ENCODE data around the gene LGI2.
"Not testable (repeated sequence)": the region's sequence is repeated elsewhere in the genome, so short reads cannot be mapped to it uniquely, and the experiment has no call there.

LGI2 gene

DNA sequence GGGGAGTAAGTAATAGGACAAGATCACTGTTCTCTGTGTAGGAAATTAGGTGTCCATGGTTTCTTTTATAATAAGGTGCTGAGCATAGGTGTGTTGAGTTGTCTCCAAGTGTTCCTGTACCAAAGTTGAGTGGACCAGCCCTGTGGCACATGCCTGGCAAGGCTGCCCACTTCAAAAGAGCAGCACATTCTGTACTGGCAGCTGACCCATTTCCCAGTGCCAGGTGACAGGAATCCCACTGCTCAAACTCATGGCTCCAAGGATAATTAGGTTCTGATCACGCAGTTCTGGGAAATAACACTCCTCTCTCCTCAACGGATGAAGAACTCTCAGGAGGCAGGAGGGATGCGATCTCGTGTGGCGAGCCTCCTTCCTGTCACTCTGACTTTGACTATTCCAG lies 12.8 kb upstream of the LGI2 start:
- DNase-seq: no peak

GRCh38 chr4:25033526-25033925 lies 2.8 kb upstream of the LGI2 start:
- DNase-seq: no peak

DNA sequence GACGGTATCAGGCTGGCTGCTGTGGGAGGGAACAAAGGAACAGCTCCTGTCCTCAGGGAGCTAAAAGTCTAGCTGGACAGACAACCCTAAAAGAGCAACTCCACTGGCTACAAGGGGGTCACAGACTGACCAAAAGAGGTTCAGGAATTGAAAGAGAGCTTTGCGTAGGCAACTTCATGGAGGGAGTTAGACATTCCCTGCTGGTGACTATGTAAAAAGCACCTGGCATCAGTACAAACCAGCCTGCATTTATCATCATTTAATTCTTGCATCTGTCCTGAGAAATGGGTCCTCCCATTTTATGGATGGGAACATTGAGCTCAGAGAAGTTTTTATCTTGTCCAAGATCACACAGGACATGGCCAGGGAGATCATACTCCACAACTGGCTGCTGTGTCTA lies 1.4 kb upstream of the LGI2 start:
- DNase-seq: no peak

DNA sequence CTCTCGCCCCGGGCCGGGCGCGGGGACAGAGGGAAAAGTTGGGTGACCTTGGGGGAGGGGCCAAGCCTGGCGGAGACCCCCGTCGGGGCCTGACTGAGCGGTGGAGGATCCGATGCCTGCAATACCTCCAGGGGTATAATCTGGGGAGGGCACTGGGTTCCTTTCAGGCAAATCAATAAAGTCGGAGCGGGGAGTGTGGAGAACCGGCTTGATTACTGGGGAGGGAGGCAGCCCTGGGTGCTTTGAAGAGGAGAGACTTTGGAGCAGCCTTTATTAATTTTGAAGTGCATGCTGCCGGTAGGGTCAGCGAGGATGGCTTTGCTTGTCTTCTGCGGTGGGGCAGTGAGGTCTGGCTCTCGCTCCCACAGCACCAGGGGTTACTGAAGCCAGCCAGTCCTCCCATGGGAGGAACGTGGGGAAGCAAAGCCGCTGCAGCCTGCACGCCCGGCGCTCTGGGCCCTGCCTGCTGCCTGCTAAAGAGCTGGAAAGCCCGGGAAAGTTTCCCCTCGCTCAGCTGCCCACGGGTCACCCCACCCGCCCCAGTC lies 403 bp upstream of the LGI2 start:
- peak; percentile 60 for DNase-seq

DNA sequence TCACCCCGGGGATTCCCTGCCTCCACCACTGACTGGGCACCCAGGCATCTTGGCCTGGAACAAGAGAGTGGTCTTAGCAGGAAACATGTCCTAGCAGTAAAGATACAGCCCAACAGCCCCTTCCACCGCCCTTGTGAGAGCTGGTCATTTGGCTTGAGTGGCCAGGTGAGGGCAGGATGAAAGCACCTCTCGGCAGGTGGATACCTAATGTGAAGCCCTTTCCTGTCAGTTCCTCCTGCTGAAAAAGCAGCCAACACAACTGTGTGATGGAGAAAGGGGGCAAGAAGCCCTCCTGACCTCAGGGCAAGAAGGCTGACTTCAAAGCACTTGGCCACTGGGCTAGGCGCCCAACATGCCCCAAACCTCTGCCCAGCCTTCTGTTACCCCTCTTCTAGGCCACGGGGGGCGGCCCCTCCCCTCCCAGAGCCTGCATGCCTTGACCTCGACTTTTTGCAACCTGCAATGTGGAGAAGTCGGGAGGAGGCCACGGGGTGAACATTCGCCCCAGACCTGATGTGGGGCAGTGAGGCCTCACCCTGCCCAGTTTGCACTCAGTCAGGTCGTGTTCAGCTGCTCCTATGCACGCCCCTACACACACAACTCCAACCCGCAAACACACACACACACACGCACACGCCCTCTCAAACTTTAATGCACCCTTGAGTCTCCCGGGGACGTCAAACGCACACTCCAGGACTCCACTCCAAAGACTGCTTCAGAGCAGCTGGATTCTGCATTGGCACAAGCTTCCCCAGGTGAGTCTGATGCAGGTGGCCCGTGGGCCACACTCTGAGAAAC lies 1.1 kb downstream of the LGI2 start:
- no peak for DNase-seq

DNA sequence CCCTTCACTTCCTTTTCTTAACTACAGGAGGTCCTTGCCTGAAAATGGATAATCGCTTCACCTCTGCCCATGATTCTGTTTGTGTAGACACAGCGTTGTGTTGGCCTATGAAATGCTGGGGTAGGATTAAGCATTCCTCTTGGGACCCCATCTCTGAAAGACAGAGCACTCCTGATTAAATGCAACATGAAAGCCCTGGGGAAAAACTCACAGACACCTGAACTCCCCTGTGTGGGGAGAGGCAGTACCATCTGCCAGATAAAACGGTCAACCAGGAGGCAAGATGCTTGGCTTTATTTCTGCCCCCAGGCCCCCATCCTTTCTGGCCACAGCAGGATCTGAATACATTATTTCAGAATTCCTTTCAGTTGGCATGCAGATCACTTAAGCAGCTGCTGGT lies 1.9 kb downstream of the LGI2 start:
- no peak for DNase-seq

GRCh38 chr4:25022766-25023165 lies 8.0 kb downstream of the LGI2 start:
- DNase-seq: no peak

DNA sequence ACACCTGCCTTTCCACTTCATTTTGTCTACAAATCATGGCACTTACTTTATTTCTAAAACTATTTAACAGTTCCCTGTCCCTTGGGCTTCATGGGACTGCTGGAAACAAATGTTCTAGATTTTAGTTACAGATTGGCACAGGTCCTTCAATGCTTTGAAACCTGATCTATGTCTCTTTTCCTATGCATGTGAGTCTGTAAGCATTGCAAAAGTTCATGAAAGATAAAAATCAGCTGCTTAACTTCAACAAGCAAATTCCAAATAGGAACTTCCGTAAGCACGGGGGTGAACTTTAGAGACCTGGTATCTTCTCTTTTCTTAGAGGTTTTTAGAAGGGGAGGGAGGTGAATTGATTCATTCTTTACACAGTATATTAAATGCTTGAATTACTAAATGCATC lies 9.5 kb downstream of the LGI2 start:
- no peak for DNase-seq

- DNase-seq: no peak
These were observed 10.5 kb downstream of the LGI2 start for GRCh38 chr4:25020236-25020635.

DNA sequence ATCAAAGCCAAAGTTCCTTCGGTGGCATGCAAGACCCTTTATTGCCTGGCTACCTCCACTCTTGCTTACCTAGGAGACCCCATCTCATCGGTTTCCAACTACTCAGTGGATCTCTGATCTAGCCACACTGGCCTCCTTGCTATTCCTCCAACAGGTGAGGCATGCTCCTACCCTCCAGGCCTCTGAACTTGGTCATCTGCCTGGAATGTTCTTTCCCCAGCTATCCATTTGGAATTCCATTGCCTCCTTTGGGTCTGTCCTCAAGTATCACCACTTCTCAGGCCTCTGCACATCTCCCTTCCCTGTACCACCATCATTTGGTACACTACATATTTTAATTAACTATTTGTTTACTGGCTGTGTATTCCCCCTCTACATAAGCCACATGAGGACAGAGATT lies 11.2 kb downstream of the LGI2 start:
- DNase-seq: no peak

- DNase-seq: no peak
These were observed 15.7 kb downstream of the LGI2 start for GRCh38 chr4:25015012-25015411.

DNA sequence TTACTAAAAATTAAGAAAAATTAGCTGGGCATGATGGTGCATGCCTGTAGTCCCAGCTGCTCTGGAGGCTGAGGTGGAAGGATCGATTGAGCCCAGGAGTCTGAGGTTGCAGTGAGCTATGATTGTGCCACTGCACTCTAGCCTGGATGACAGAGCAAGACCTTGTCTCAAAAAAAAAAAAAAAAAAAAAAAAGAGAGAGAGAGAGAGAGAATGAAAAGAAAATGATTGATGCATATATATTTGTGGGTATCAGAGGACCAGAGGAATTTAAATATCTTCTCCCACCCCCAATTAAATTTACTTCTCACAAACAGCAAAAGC lies 16.1 kb downstream of the LGI2 start:
- not testable (repeated sequence) for DNase-seq

DNA sequence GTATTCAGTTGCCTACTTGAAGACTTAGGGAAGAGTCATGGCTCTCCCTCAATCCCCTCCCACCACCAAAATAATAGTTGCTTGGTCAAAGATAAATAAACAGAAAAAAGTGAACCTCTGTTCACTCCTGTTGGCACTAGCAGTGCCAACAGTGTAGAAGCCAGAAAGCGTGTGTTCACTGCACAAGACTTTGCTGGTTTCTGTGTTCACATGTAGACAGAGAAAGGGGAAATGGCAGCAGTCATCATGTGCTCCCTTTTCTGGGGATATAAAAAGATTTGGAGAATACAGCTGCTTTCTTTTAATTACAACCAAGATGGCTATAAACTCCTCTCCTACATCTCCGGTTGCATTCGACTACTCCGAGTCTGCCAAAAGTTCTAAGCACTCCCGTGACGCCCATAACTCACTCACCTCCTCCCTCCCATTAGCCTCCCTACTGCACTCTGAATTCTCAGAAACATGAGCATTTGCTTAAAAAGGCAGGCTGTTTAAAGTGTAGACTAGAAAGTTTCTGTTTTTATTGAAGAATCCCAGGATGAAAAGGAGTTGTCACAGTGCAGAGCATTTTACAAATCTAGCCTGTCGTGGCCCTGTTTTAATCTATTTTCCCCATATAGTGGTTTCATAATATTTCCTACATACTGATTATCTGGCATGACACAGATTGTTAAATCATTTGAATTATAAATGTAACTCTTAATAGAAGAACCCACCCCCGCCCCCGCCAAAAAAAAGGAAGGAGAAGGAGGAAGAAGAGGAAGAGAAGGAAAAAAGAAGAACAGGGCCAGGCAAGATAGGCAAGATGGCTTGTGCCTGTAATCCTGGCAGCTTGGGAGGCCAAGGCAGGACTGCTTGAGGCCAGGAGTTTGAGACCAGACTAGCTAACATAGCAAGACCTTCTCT lies 16.7 kb downstream of the LGI2 start:
- DNase-seq: peak; percentile 79

DNA sequence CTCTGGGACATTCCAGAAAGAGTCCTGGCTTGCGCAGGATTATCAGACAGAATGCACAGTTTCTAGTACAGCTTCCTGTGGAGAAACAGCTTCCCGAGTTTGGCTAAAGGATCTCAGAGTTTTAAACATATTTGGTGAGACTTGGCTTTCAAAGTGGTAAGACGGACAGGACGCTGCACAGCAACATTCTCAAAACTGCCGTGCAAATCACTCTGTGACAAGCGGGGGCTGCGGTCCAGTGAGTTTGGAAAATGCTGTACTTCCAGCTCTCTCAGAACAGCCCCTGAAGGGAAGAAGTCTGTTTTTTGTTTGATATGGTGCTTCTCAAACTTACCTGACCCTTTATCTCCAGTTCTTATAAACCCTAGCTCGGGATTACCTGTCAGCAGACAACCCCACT lies 18.1 kb downstream of the LGI2 start:
- no peak for DNase-seq

GRCh38 chr4:25011135-25011866 lies 19.4 kb downstream of the LGI2 start:
- no peak for DNase-seq

- no peak for DNase-seq
These were observed 23.1 kb downstream of the LGI2 start for GRCh38 chr4:25007598-25007997.

DNA sequence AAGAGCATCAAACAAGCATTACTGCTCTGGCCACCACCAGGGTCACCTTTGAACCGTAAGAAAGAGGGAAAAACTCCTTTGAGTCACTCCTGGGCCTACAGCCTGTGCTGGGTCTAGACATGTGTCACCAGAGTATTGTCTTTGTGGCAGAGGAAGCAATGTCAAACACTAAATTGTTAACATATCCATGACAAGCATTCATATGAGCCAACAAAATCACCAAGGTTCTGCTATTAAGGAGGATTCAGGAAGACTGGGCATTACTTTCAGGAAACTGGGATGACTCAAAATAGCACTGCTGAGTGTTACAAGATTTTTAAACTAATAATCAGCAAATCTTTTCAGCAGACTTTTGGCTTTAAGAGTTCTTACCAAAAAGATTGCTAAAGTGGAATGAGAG lies 28.1 kb downstream of the LGI2 start:
- no peak for DNase-seq

GRCh38 chr4:25001509-25001908 lies 29.2 kb downstream of the LGI2 start:
- DNase-seq: no peak

GRCh38 chr4:25000639-25001038 lies 30.1 kb downstream of the LGI2 start:
- DNase-seq: no peak

DNA sequence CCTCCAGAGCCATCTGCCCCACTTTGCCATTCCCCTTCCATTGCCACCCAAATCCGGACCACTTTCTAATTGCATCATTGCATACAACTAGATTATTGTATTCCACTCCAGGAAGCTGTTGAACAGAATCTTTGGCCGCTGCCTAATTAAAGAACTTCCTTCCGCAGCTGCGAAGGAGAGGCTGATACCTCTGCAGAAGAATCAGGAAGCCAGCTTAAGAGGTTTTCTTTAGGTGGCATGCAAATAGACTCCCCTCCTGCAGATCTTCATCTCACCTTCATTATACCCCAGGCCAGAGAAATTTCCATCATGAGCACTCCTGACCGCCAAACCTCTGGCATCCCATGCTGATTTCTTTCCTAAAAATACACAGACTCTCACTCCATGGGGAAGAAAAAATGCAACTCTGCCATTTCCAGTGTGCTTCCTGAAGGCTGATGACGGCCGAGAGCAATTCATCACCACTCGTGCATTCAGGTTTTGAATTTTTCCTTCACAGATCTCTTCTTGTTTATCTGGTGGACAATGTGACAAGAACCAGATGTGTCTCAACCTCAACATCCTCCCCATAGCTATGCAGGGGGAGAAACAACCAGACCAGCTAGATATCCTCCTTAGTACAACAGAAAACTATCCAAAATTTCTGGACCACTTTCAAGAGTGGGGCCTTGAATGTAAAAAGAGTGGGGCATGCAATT lies 31.2 kb downstream of the LGI2 start:
- DNase-seq: no peak

GRCh38 chr4:24995346-24995919 lies 35.3 kb downstream of the LGI2 start:
- DNase-seq: no peak

- DNase-seq: no peak
These were observed 37.1 kb downstream of the LGI2 start for GRCh38 chr4:24993551-24994080.

Measured in right forelimb (tissue), 1 donor.